ENCODE data around the gene TMEM233.

TMEM233 gene

GRCh38 chr12:119671070-119671469 is 77.5 kb downstream of the TMEM233 start:
- Histone ChIP-seq H3K4me2 (ENCODE audit: low read length) (peak overlapping the region; percentile 79), H3K4me3 (ENCODE audit: low read length) (peak overlapping the region; percentile 99), H3K27ac (ENCODE audit: low read depth, low read length) (no peak overlapping the region), H3K27me3 (ENCODE audit: control insufficient read depth, low read length) (no peaks in the 10 kb centered on the region), H3K36me3 (ENCODE audit: control insufficient read depth, low read length) (peaks cover 76% of the 10 kb centered on the region), H3K9me2 (replicated peaks; ENCODE audit: control insufficient read depth, low read length) (no peaks in the 10 kb centered on the region), H3K79me2 (ENCODE audit: control insufficient read depth, low read length) (peaks cover 55% of the 10 kb centered on the region), H3K9me3 (ENCODE audit: control insufficient read depth, insufficient read depth, low read length) (no peaks in the 10 kb centered on the region), H3K4me1 (ENCODE audit: control insufficient read depth, low read length) (peaks cover 32% of the 10 kb centered on the region), H3F3A (ENCODE audit: control insufficient read depth, insufficient read depth) (peaks cover 13% of the 10 kb centered on the region), H4K20me1 (ENCODE audit: control insufficient read depth, insufficient read depth, low read depth, low read length) (0 out of 2 replicates have a peak, but pooled peaks cover 5% of the 10 kb centered on the region)
- TF ChIP-seq EZH2phosphoT487 (IDR thresholded peaks at IDR 0.05; ENCODE audit: borderline replicate concordance, low read length) (no peak), CTCF (IDR thresholded peaks at IDR 0.05; ENCODE audit: low read depth, low read length, poor library complexity, severe bottlenecking) (no peak)

GRCh38 chr12:119672194-119672593 is 78.6 kb downstream of the TMEM233 start:
- H3K9me2 ChIP-seq (replicated peaks; ENCODE audit: control insufficient read depth, low read length), result no peaks in the 10 kb centered on the region
- TF ChIP-seq CTCF (IDR thresholded peaks at IDR 0.05; ENCODE audit: low read depth, low read length, poor library complexity, severe bottlenecking) (no peak), EZH2phosphoT487 (IDR thresholded peaks at IDR 0.05; ENCODE audit: borderline replicate concordance, low read length) (no peak)
- peaks cover 55% of the 10 kb centered on the region for H3K79me2 ChIP-seq (ENCODE audit: control insufficient read depth, low read length)
- peaks cover 21% of the 10 kb centered on the region for H3K4me1 ChIP-seq (ENCODE audit: control insufficient read depth, low read length)
- no peak overlapping the region for H3K4me3 ChIP-seq (ENCODE audit: low read length)
- no peak overlapping the region for H3K4me2 ChIP-seq (ENCODE audit: low read length)
- H3K27me3 ChIP-seq (ENCODE audit: control insufficient read depth, low read length), result no peaks in the 10 kb centered on the region
- H3K36me3 ChIP-seq (ENCODE audit: control insufficient read depth, low read length), result peaks cover 88% of the 10 kb centered on the region
- H3K9me3 ChIP-seq (ENCODE audit: control insufficient read depth, insufficient read depth, low read length), result no peaks in the 10 kb centered on the region
- 0 out of 2 replicates have a peak, but pooled peaks cover 5% of the 10 kb centered on the region for H4K20me1 ChIP-seq (ENCODE audit: control insufficient read depth, insufficient read depth, low read depth, low read length)
- H3K27ac ChIP-seq (ENCODE audit: low read depth, low read length), result no peak overlapping the region
- peaks cover 3% of the 10 kb centered on the region for H3F3A ChIP-seq (ENCODE audit: control insufficient read depth, insufficient read depth)

GRCh38 chr12:119673634-119674033 is 80.1 kb downstream of the TMEM233 start:
- Histone ChIP-seq H4K20me1 (ENCODE audit: control insufficient read depth, insufficient read depth, low read depth, low read length) (0 out of 2 replicates have a peak, but pooled peaks cover 5% of the 10 kb centered on the region), H3K4me2 (ENCODE audit: low read length) (no peak overlapping the region), H3K36me3 (ENCODE audit: control insufficient read depth, low read length) (peaks cover 93% of the 10 kb centered on the region), H3K27ac (ENCODE audit: low read depth, low read length) (no peak overlapping the region), H3K4me3 (ENCODE audit: low read length) (no peak overlapping the region), H3K79me2 (ENCODE audit: control insufficient read depth, low read length) (peaks cover 47% of the 10 kb centered on the region), H3K9me3 (ENCODE audit: control insufficient read depth, insufficient read depth, low read length) (no peaks in the 10 kb centered on the region), H3K4me1 (ENCODE audit: control insufficient read depth, low read length) (peaks cover 18% of the 10 kb centered on the region), H3K27me3 (ENCODE audit: control insufficient read depth, low read length) (no peaks in the 10 kb centered on the region), H3K9me2 (replicated peaks; ENCODE audit: control insufficient read depth, low read length) (no peaks in the 10 kb centered on the region), H3F3A (ENCODE audit: control insufficient read depth, insufficient read depth) (no peaks in the 10 kb centered on the region)
- TF ChIP-seq EZH2phosphoT487 (IDR thresholded peaks at IDR 0.05; ENCODE audit: borderline replicate concordance, low read length) (no peak), CTCF (IDR thresholded peaks at IDR 0.05; ENCODE audit: low read depth, low read length, poor library complexity, severe bottlenecking) (no peak)

Measured in DOHH2 (cell line).